ENCODE measurements around the gene SERPINB6.

The SERPINB6 gene

GRCh38 chr6:2999618-3000557 lies 28.5 kb upstream of the SERPINB6 start, which contains the start of gene NQO2:
Gene NQO2, plus strand, starts transcription at chr6:2999894. Its CDS starts 6,659 bp downstream, at chr6:3006553.
- DNase-seq (ENCODE audit: low spot score), result peak; percentile 88

GRCh38 chr6:2998998-2999617 lies 27.7 kb upstream of the SERPINB6 start:
- peak; percentile 83 for DNase-seq (ENCODE audit: low spot score)

- peak; percentile 27 for DNase-seq (ENCODE audit: low spot score)
Measured at GRCh38 chr6:2998249-2998997, 27.1 kb upstream of the SERPINB6 start.

GRCh38 chr6:2993755-2994317 lies 22.5 kb upstream of the SERPINB6 start:
- peak; percentile 8 for DNase-seq (ENCODE audit: low spot score)

- DNase-seq (ENCODE audit: low spot score), result no peak
Measured at GRCh38 chr6:2992330-2992979, 21.1 kb upstream of the SERPINB6 start.

- DNase-seq (ENCODE audit: low spot score), result peak; percentile 18
Measured at GRCh38 chr6:2990932-2991506, 19.7 kb upstream of the SERPINB6 start.

GRCh38 chr6:2990248-2990931 lies 19.0 kb upstream of the SERPINB6 start:
- peak; percentile 41 for DNase-seq (ENCODE audit: low spot score)

GRCh38 chr6:2989332-2990247 lies 18.2 kb upstream of the SERPINB6 start:
- peak; percentile 94 for DNase-seq (ENCODE audit: low spot score)

- peak; percentile 99 for DNase-seq (ENCODE audit: low spot score)
Measured at GRCh38 chr6:2988426-2989331, 17.3 kb upstream of the SERPINB6 start.

- no peak for DNase-seq (ENCODE audit: low spot score)
Measured at GRCh38 chr6:2988094-2988425, 16.7 kb upstream of the SERPINB6 start.

- DNase-seq (ENCODE audit: low spot score), result peak; percentile 49
Measured at GRCh38 chr6:2986722-2987221, 15.4 kb upstream of the SERPINB6 start.

GRCh38 chr6:2984738-2985406 lies 13.5 kb upstream of the SERPINB6 start:
- no peak for DNase-seq (ENCODE audit: low spot score)

GRCh38 chr6:2982426-2983117 lies 11.2 kb upstream of the SERPINB6 start:
- DNase-seq (ENCODE audit: low spot score), result no peak

GRCh38 chr6:2980465-2980855 lies 9.1 kb upstream of the SERPINB6 start:
- DNase-seq (ENCODE audit: low spot score), result no peak

GRCh38 chr6:2979819-2980464 lies 8.6 kb upstream of the SERPINB6 start:
- no peak for DNase-seq (ENCODE audit: low spot score)

GRCh38 chr6:2978923-2979322 lies 7.6 kb upstream of the SERPINB6 start:
- no peak for DNase-seq (ENCODE audit: low spot score)
